NCI-H1105 (cell line): ENCODE data around the gene DDIT3.
"Not testable (repeated sequence)": the region's sequence is repeated elsewhere in the genome, so short reads cannot be mapped to it uniquely, and the experiment has no call there.

Source experiments
- DNase-seq: peaks from one replicate; lab custom pipeline; 2025; lab: John Stamatoyannopoulos, UW

DDIT3 gene, protein sequence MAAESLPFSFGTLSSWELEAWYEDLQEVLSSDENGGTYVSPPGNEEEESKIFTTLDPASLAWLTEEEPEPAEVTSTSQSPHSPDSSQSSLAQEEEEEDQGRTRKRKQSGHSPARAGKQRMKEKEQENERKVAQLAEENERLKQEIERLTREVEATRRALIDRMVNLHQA

GRCh38 chr12:57520053-57520818 lies at the start of gene DDIT3:
DDIT3 (minus strand) TSS chr12:57520514; CDS start chr12:57517406, 3,108 bp downstream.
- peak; percentile 90 for DNase-seq

GRCh38 chr12:57569858-57570257 lies 49.5 kb upstream of the DDIT3 start:
- DNase-seq: no peak

DNA sequence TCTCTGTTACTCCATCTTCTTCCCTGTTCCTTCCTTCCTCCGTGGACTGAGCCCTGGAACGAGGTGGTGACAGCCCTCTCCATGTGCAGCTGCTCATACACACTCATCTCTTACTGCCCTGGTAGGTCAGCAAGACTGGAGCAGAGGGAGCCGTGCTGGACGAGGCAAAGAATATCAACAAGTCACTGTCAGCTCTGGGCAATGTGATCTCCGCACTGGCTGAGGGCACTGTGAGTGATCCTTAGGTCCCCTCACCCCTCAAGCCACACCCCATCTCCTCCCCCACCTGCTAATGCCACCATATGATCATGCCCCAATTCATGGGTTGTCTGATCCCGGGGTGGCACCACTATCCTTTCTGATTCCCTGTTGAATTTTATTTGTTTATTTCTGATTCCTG lies 48.5 kb upstream of the DDIT3 start:
- DNase-seq: no peak

GRCh38 chr12:57564178-57564740 lies 43.9 kb upstream of the DDIT3 start:
- DNase-seq: no peak

DNA sequence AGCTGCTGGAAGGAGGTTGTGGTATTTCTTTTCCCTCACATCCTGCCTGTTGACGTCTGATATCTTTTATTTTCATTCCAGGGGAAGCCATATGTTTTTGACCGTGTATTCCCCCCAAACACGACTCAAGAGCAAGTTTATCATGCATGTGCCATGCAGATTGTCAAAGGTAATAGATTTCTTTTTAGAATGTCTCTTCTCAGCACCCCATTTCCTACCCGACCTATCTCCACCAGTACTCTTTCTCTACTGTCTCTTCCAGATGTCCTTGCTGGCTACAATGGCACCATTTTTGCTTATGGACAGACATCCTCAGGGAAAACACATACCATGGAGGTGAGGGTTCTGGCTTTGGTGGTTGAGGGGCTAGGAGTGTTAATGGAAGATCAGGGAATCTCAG lies 43.0 kb upstream of the DDIT3 start:
- no peak for DNase-seq

DNA sequence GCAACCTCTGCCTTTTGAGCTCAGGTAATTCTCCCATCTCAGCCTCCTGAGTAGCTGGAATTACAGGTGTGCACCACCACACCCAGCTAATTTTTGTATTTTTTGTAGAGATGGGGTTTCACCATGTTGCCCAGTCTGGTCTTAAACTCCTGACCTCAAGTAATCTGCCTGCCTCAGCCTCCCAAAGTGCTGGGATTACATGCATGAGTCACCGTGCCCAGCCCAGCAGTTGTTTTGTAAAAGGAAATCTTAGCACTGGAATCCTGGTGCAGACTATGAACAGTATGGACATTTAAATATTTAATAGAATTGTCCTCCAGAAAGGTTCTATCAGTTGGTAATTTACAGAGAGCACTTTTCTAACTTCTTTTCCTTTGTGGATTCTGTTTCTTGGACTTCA lies 40.8 kb upstream of the DDIT3 start:
- DNase-seq: not testable (repeated sequence)

- no peak for DNase-seq
Observed at GRCh38 chr12:57560516-57560915, 40.2 kb upstream of the DDIT3 start.

DNA sequence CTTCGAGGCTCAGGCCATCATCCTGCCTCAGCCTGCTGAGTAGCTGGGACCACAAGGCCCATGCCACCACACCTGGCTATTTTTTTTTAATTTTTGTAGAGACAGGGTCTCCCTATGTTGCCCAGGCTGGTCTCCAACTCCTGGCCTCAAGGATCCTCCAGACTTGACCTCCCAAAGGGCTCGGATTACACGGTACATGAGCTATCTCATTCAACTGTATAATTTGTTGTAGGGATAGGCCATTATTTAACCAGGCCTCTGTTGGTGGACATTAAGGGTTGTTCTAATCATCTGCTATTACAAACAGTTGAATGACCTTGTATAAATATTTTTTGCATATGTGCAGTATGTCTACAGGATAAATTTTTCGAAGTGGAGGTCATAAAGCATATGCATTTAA lies 38.5 kb upstream of the DDIT3 start:
- no peak for DNase-seq

DNA sequence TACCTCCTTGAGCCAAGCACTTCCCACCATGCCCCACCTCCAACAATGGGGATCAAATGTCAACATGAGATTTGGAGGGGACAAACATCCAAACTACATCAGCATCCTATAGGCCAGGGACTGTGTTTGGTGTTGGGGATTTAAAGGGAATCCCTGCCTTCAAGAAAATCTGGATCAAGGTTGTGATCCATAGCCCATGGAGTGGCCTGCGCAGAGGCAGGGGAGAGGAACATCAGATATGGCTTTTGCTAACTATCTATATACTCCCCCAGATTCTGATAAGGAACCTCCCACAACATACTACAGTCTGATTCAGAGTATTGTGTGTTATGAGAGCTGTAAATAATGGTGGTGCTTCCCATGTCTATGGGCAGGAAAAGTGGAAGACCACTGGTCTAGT lies 34.6 kb upstream of the DDIT3 start:
- no peak for DNase-seq

GRCh38 chr12:57554453-57554852 lies 34.1 kb upstream of the DDIT3 start:
- DNase-seq: no peak

DNA sequence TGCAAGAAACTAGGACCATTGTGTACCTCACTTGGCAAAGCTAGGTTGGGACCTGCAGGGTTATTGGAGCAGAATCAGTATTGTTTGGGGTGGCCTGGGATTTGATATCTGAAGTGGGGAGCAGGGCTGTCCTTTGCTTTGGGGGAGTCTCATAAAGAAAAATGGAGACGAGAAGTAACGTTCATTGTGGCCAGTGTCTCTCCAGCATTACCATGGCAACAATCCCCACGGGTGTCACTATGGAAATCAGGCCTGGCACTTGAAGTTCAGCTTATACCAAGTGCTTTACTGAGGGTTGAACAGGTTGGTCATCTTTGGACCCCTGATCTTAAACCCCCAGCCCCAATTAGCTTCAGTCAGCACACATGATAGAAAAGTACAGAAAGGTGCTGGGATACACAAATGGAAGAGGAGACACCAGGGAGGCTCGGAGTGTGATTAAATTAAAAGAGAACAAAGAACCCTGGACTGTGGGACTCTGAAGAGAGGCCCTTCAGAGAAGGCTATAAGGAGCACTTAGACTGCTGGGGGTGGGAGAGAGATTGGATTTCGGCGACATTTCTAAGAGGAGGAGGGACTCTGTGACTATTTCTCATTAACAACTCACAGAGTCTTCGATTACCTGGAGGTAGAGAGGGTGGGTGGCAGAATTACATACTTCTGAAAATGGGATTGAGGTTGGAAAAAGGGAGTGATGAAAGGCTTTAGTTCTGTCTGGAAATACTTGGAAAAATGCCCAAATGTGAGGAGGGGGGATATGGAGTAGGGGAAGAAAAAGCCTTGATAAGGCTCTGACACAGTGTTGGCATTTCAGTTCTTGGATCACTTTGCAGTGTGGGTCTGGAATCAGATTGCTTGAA lies 33.3 kb upstream of the DDIT3 start:
- no peak for DNase-seq

- DNase-seq: no peak
Observed at GRCh38 chr12:57552835-57553313, 32.6 kb upstream of the DDIT3 start.

GRCh38 chr12:57552306-57552651 lies 32.0 kb upstream of the DDIT3 start:
- no peak for DNase-seq

GRCh38 chr12:57551637-57552305 lies 31.5 kb upstream of the DDIT3 start:
- no peak for DNase-seq

GRCh38 chr12:57550641-57551549 lies 30.6 kb upstream of the DDIT3 start:
- no peak for DNase-seq

DNA sequence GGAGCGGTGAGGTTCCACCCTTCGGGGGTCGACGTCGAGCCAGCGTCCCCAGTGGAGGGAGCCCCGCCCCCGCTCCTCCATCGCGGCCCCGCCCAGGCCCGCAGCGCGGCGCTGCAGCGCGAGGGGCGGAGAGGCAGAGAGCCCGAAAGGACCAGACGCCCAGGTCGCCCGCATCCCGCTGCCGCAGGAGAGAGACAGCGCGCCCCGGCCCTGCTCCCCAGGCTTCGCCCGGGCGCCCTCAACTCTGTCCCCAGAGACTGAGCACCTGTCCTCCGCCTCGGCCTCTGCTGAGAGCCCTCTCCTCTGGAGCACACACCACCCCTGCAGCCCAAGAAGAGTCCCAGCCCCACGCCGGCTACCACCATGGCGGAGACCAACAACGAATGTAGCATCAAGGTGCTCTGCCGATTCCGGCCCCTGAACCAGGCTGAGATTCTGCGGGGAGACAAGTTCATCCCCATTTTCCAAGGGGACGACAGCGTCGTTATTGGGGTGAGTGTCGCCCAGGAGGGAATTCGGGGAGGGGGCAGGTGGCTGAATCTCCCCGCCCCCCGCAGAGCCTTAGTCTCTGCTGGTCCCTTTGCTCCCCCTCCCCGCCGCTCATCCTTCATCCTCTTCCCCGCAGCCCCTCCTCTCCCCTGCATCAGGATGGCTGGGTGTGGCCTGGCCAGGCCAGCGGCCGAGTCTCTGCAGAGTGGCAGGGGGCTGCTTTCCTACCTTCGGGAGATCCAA lies 29.8 kb upstream of the DDIT3 start, which contains the start of gene KIF5A:
Gene KIF5A, plus strand, starts transcription at position 136 of the 732 bp plus-strand sequence. Its CDS starts 228 bp downstream, at position 364.
- DNase-seq: peak; percentile 49

DNA sequence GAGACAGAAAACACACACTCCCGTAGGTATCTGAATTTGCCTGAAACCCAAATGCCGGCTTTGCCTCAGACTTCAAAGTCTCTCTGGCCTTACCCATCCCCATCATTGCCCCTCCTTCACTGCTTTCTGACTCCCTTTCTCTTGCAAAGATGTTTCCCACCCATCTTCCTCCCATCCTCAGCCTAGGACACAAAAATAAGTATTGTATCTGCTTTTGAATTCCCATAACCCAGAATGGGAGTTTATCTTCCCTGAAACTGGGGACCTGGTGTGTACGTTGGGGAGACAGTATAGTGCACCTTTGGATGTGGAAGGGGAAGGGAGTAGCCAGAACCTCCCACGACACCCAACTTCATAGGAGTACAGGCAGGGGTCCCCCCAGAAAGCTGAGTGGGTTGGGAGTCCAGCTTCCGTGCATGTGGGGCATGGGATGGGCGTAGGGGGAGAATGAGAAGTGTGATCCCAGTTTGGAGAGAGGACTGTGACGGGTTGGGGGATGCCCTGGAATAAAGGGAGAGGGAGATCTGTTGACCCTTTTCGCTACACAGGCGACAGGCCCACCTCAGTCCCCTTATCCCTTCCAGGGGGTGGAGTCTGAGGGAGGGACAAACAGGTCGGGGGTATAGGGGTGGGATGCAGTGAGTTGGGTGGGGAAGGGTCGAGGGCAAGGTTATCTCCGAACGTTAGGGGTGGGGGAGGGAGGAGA lies 29.0 kb upstream of the DDIT3 start:
- no peak for DNase-seq

- DNase-seq: no peak
Observed at GRCh38 chr12:57548488-57548887, 28.2 kb upstream of the DDIT3 start.

DNA sequence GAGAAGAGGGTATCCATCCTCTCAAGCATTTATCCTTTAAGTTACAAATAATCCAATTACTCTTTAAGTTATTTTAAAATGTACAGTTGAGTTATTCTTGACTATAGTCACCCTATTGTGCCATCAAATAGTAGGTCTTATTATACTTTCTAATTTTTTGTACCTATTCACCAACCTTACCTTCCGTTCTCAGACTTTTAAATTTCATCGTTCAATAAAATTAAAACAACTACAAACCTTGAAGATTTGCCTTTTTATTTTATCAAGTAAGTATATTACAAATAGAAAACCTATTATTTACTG lies 27.6 kb upstream of the DDIT3 start:
- DNase-seq: no peak
